Stimulated activated CD4-positive, alpha-beta T cell treated with anti-CD3 and anti-CD28 coated beads, Interleukin-15, amount 100 ng/mL, for 1 hour (primary cell): ENCODE data around the gene FGF1.

Experiments used
- DNase-seq, 2 donors: peaks; one replicate each; pipeline ENCODE4 v3.0.0-alpha.2; 2020; ENCODE audit warnings: low read depth in 1 of 2, low spot score in 1 of 2

The FGF1 gene

DNA sequence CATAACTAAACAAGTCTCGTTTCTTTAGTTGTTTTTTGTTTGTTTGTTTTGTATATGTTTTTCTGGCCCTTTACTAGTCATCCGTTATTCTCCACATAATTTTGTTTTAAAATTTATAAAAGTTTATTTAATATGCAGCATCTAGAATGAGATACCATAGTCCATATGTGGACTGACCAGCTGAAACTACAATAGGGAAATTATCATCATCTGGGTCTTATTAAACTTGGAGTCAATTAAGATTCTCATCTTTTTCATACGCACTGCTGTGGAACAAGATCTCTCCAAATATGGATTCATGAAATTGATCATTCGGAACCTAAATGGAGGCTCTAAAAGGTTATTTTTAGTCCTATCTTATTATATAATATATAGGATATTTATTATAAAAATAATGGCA is 99.3 kb downstream of the FGF1 start:
- DNase-seq: no peak

DNA sequence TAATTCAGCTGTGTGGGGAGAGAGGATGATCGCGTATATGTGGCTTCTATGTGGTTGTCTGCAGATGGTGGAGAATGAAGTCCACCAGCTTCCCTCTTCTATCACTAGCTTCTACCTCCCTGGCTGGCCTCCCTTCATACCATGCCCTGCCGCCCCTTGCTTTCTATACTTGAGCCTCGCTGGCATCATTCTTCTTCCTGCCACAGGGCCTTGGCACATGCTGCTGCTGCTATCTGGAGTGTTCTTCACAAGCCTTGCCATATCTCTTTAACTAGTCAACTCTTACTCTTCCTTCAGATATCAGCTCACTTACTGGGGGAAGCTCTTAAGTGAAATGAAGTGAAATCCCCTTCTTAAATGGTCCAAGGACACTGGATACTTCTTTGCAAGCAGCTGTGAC is 100.4 kb downstream of the FGF1 start:
- no peak for DNase-seq

DNA sequence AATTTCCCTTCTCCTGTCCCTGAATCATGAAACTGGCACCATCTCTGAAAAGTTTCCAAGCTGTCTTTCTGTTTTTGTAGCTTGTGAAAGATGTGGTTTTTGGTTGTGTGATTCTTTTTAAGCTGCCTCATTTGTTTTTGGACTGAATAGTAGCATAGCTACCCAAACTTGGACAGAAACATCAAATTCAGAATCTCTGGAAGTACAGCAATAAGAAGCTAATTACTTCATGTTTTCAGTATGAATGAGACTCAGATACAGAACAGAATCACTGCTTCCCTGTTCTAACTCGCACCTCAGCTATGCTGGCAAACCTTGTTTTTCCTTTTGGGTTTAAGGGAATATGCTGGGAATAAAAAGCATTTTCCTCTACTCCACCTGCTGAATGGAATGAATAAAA is 101.0 kb downstream of the FGF1 start:
- no peak for DNase-seq

GRCh38 chr5:142578161-142578830 is 107.6 kb downstream of the FGF1 start:
- DNase-seq: no peak

DNA sequence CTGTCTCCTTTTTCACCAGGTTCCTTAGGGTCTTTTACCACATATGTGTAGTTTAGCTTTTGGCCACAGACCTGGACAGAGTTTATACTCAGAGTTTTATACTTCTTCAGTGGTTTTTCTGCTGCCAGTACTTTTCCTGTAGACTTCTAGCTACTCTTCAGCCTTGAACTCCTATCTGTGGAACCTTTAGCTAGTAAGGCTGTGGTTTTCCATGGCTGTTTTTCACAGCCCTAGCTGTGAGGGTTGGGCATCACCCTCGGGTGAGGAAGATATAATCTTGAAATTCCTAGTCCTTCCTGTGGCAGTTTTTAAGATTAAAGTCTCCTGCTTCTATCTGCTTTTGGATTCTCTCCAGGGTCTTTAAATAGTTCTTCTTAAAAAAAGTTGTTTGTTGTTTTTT is 109.1 kb downstream of the FGF1 start:
- DNase-seq: no peak

- no peak for DNase-seq
These were observed 109.6 kb downstream of the FGF1 start for GRCh38 chr5:142576303-142576702.

DNA sequence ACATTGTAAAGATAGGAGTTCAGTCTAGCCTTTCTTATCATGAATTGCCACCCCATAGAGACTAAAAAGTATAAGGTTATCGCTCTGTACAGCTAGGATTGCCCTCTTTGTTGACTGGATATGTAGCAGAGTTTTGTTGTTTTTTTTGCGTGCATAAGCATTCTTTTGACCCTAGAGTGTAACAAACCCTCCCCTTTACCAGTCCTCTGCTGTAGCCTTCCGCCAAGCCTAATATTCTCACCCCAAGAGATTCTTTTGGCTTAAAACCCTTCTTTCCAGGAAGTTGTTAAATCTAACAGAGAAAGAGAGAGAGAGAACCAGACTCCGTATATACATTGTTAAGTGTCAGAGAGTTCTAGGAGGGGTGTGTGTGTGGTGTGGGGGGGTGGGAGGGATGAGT is 113.9 kb downstream of the FGF1 start:
- no peak for DNase-seq

DNA sequence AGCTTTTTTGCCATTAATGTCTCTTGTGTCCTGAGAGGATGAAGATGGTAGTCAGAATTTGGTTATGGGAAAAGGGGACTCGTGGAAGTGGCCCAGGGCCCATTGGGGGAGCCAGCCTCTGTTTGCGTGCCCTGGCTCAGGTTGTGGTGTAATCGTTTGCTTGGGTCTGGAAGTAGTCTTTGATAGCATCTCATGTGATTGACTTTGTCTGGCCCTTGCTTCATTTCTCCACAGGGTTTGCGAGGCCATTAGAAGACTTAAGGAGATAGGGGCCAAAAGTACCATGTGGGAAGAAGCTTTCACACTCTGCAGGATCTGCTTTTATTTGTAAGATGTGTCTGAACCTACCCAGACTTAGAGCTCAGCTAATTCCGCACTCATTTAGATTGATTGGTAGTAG is 114.5 kb downstream of the FGF1 start:
- no peak for DNase-seq

DNA sequence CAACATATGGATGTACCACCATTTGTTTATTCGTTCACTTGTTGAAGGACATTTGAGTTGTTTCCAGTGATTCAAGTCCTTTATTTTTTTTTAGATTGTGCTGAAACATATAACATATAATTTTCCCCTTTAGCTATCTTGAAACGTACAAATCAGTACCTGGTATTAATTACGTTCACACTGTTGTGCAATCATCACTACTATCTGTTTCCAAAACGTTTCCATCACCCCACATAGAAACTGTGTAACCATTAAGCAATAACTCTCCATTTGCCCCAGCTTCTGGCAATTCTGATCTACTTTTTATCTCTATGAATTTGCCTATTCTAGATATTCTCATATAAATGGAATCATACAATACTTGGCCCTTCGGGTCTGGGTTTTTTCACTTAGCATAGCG is 116.0 kb downstream of the FGF1 start:
- no peak for DNase-seq

DNA sequence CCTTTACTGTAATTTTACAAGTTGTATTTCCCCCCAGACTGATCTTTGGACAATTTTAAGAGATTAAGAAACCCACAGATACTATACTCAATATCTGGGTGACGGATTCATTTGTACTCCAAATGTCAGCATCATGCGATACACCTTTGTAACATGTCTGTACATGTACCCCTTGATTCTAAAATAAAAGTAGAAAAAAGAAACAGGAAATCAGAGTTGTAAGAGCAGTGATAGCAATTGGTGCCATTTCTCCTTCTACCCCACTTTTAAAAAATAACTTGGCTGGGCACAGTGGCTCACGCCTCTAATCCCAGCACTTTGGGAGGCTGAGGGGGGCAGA is 116.9 kb downstream of the FGF1 start:
- no peak for DNase-seq

DNA sequence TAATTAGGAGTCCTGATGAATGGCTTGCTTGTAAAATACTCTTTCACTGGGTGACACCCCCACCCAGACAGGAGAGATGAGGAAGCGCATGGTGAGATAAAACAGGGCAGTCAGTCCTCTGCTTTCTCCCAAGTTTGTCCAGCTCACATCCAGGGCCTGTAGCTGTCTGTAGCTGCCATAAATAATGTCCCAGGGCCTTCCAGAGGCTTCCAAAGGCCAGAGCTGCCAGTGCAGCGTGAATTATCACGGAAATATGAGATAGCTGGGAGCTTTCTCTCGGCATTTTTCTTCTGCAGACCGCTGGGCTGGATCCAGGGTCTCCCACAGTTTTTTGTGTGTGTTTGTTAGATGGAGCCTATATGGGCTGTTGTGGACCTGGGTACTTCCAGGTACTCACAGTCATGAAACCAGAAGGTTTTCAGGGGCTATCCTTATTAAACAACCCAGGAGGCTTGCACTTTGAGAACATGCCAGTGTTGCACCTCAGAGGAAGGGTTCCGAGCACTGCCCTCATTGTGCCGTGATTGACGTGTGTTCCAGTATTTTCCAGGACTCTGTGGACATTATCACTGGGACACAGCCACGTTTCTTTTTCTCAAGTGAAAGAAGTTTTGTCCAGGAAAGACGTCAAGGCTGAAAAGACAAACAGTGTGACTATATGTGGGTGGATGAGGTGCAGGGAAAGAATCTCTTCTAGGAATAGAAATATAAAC is 117.5 kb downstream of the FGF1 start:
- DNase-seq: no peak

- DNase-seq: no peak
These were observed 124.3 kb downstream of the FGF1 start for GRCh38 chr5:142561486-142562097.

DNA sequence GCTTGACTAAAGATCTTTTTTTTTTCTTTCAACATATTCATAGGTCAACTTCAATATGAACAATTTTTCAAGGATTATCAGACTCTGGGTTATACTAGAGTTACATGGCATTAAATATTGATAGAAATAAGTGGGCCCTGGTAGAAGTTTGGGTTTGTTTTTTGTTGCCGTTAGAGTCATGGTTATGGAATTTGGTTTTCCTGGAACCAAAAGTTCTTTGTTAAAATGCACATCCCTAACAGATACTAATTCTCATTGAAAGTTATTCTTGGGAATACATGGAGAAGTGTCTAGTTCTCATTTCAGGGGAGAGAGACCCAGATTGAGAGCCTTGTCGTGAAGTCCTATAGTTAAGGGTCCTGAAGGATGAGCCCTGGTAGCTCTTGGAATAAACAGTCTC is 124.9 kb downstream of the FGF1 start:
- no peak for DNase-seq

DNA sequence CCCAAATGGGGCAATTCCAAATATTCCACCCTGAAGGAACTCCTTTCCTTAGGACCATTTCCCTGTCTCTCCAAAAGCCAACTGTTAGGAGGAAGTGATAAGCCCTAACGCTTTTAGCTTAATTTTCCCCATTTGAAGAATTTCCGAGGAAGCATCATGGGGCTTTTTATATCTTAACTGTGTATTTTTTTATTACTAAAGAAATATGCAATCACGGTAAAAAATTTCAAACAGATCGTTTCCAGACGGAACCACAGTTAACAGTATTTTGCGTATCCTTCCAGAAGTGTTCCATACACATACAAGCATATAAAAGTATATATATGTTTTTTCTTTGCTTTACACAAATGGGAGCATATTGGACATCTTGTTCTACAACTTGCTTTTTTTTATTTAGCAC is 133.8 kb downstream of the FGF1 start:
- DNase-seq: no peak

- DNase-seq: no peak
These were observed 134.4 kb downstream of the FGF1 start for GRCh38 chr5:142551338-142552067.

DNA sequence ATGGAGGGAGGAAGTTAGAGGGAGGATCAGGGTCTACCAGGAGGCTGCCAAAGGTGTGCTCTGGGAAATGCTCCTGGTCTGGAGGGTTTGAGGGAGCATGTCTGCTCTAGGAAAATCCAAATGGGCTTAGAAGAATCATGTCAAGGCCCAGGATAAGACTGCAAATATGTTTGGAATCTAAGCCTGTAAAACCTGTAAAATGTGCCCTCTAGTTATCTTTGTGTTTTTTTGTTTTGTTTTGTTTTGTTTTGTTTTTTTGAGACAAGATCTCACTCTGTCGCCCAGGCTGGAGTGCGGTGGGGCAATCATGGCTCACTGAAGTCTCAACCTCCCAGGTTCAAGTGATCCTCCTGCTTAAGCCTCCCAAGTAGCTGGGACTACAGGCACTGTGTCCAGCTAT is 135.4 kb downstream of the FGF1 start:
- DNase-seq: no peak

DNA sequence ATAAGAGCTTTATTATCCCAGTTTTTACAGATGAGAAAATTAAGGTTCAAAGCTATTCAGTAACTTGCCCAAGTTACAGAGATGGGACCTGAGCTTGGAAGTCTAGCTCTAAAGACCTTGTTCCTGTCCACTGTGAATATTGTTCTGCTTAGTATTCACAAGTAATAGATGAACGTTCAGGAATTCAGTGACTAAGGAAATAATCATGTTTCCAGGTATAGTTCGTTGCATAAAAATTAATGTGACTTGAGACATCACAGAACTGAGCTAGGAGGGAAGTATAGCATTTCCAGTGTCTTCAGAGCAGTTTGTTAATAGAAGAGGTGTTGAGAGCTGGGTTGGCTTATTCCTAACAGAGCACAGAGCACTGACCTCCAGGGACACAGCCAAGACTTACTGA is 136.1 kb downstream of the FGF1 start:
- no peak for DNase-seq

DNA sequence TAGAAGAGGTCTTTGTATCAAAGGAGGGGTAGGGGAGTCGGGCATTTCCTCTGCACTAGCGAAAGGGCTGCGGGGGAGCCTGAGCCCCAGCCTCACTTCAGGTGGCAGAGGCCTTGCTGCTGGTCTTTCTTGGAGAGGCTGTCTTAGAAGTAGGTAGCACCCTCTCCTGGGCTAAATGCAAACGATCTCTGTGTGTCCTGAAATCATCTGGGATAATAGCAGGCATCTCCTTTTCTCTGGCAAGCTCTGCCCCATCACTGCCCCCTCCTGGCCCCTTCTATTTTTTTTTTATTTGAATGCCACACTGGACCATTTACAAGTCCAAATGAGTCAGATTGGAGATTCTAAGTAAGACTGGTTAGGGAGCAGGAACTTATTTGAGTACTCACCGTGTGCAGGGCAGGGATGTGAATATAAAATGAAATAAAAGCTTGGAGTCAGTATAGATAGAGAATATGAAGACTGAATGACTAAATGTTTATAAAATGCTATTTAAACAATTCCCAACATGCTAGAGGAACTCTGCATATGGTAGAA is 137.1 kb downstream of the FGF1 start:
- no peak for DNase-seq

DNA sequence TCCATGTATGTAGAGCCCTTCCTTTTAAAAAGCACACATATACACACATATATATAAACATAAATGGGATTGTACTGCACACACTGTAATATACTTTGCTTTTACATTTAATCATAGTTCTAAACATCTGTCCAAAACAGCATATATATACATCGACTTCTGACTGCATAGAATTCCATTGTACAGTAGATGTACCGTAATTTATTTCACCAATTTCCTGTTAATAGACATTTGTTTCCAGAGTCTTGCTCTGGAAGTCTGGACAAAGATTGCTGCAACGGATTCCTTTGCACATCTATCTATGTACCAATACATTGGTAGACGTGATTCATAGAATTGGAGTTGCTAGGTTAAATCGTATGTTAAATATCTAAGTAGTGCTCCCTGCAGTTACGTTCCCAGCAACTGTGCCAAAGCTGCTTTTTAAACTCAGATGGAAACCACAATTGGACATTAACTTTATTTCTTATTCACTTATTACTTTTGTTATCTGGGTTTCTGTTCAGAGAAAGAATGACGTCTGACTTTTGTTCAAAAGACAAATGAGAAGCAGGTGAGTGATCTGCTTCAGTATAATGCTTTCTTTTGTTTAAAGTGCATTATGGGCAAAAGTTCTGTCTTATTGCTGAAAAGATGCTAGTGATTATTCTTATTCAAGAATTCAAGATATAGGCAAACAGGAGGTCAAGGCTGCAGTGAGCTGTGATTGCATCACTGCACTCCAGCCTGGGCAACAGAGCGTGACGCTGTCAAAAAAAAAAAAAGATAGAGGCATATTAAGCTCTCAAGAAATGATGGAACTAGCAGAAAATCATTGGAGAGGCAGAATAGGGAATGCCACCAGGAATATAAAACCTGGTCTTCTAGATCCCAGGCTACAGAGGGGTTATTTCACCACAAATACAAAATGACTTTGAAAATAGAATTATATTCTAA is 138.2 kb downstream of the FGF1 start:
- no peak for DNase-seq

DNA sequence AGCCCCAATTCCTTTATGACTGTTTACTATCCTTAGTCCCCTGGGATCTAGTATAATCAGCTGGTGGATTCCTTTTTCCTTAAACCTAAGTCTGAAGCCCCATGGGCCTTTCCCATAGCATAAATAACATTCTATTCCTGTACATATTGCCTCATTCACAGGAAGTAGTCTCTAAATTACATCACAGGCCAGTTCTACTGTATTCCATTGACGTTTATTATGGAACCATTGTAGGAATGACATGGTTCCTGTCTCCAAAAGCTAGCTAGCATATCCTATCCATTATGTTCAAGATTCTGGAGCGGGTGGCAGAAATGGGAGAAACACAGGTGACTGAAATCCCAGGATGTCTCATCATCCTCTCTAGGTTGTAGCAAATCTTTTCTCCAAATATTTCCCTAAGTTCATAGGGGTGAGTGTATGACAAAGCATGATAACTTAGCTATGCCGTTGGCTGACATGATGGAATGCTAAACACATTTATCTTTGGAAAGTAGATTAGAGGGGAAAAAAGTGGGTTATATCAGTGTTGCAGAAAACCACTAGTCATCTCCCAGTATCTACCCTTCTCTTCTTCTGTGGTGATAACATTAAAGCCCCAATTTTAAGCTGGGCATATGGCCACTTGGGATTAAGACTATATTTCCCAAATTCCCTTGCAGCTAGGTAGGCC is 140.1 kb downstream of the FGF1 start:
- DNase-seq: no peak
